HepG2 (cell line): ENCODE measurements around the gene KRT40.
A peak's percentile ranks its signal among the peaks of the same experiment; 100 is the strongest.

Experiments used
- AGO1 ChIP-seq: fragments of 200-400 bp; formaldehyde crosslinking; IDR thresholded peaks from 2 replicates; pipeline ENCODE4 v1.6.1; 2017; ENCODE audit warnings: mild to moderate bottlenecking, low read depth, low read length, moderate library complexity; ENCODE audit not compliant: poor library complexity, severe bottlenecking
- CBFB ChIP-seq: sonication (generic); formaldehyde crosslinking; IDR thresholded peaks from 2 replicates; pipeline ENCODE4 v1.4.0; 2020; ENCODE audit warnings: missing genetic modification reagents
- ELF4 ChIP-seq: sonication (generic); formaldehyde crosslinking; IDR thresholded peaks from 2 replicates; pipeline ENCODE4 v1.5.0; 2020; ENCODE audit warnings: missing genetic modification reagents, mild to moderate bottlenecking, moderate library complexity, borderline replicate concordance
- FOXK2 ChIP-seq: fragments of 450-650 bp; IDR thresholded peaks from 2 replicates; pipeline ENCODE4 v1.6.1; 2016
- KLF6 ChIP-seq: IDR thresholded peaks from 2 replicates; pipeline ENCODE4 v1.8.0; 2016; ENCODE audit warnings: missing biosample characterization, missing genetic modification reagents
- MAFK ChIP-seq, 2 experiments: IDR thresholded peaks in 1 of 2; conservative IDR thresholded peaks in 1 of 2; 2 replicates each; pipeline ENCODE4 v1.6.1; 2011; ENCODE audit warnings: improper control_type of control experiment in 2 of 2, low read length in 2 of 2
- PCBP2 ChIP-seq: fragments of 200-400 bp; formaldehyde crosslinking; optimal IDR thresholded peaks from 2 replicates; pipeline ENCODE3; 2018; ENCODE audit warnings: low read length, low read depth; ENCODE audit not compliant: poor library complexity, severe bottlenecking
- SMC3 ChIP-seq: IDR thresholded peaks from 2 replicates; pipeline ENCODE4 v1.6.1; 2011; ENCODE audit warnings: low read length, improper control_type of control experiment
- ZNF567 ChIP-seq: sonication (generic); formaldehyde crosslinking; IDR thresholded peaks from 2 replicates; pipeline ENCODE4 v1.8.1; 2023; ENCODE audit warnings: mild to moderate bottlenecking, missing genetic modification reagents, borderline replicate concordance
- TF ChIP-seq, protein P1 (sequence below): sonication (generic); formaldehyde crosslinking; IDR thresholded peaks from 2 replicates; pipeline ENCODE4 v1.4.0; 2020; ENCODE audit warnings: missing genetic modification reagents
- TF ChIP-seq, protein P2 (sequence below), 2 experiments: fragments of 450-650 bp in 1 of 2; sonication (generic) in 1 of 2; formaldehyde crosslinking; IDR thresholded peaks; 2 replicates each; pipeline versions ENCODE4 v1.5.0 to v1.8.0; 2020 to 2022; ENCODE audit warnings: mild to moderate bottlenecking in 1 of 2, missing genetic modification reagents in 1 of 2

- TF ChIP-seq SMC3, result peak; percentile 6; the same call in 1 of the 2 replicates
- no peak for TF ChIP-seq AGO1
- TF ChIP-seq PCBP2, result no peak
- TF ChIP-seq, protein P1, sequence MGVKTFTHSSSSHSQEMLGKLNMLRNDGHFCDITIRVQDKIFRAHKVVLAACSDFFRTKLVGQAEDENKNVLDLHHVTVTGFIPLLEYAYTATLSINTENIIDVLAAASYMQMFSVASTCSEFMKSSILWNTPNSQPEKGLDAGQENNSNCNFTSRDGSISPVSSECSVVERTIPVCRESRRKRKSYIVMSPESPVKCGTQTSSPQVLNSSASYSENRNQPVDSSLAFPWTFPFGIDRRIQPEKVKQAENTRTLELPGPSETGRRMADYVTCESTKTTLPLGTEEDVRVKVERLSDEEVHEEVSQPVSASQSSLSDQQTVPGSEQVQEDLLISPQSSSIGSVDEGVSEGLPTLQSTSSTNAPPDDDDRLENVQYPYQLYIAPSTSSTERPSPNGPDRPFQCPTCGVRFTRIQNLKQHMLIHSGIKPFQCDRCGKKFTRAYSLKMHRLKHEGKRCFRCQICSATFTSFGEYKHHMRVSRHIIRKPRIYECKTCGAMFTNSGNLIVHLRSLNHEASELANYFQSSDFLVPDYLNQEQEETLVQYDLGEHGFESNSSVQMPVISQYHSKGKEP (CRISPR knock-in tag), result no peak
- TF ChIP-seq FOXK2, result no peak
- no peak for TF ChIP-seq MAFK (conservative IDR thresholded peaks at IDR 0.05 in 1 of 2, IDR thresholded peaks at IDR 0.05 in 1 of 2; ENCODE audit: low read length in 2 of 2)
- no peak for TF ChIP-seq ZNF567 (CRISPR knock-in tag)
- TF ChIP-seq ELF4 (CRISPR knock-in tag), result no peak
- TF ChIP-seq, protein P2, sequence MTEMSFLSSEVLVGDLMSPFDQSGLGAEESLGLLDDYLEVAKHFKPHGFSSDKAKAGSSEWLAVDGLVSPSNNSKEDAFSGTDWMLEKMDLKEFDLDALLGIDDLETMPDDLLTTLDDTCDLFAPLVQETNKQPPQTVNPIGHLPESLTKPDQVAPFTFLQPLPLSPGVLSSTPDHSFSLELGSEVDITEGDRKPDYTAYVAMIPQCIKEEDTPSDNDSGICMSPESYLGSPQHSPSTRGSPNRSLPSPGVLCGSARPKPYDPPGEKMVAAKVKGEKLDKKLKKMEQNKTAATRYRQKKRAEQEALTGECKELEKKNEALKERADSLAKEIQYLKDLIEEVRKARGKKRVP (CRISPR knock-in tag; IDR thresholded peaks at IDR 0.05), result no peak
- no peak for TF ChIP-seq KLF6
- TF ChIP-seq CBFB, result no peak
These were observed 47.6 kb downstream of the KRT40 start for GRCh38 chr17:40936437-40936971.
